Endothelial cell of umbilical vein (primary cell): Measurements from ENCODE around the gene RAB40B. TPM values are rescaled to one million over a fixed set of nuclear protein-coding genes. Genes with fewer than 3 reads are reported as not detected.

Experiments used
- BruUV-seq: library from RNA; stranded (reverse); fragments of 400-500 nt; replicated peaks from 2 replicates; lab custom pipeline; 2021; lab: Mats Ljungman, UMichigan
- CTCF ChIA-PET: fragments of 300-600, 350-600 bp; sonication (Branson Sonifier 250); formaldehyde crosslinking; loops from one replicate; lab custom pipeline; 2021; ENCODE audit warnings: antibody characterized with exemption, inconsistent platforms; lab: Charles Lee
- POLR2A ChIA-PET: fragments of 300-600, 350-600 bp; sonication (Branson Sonifier 250); formaldehyde crosslinking; loops from one replicate; lab custom pipeline; 2021; ENCODE audit warnings: antibody characterized with exemption, inconsistent platforms; lab: Charles Lee
- DNase-seq: peaks from one replicate; pipeline ENCODE4 v3.0.0-alpha.2; 2011; ENCODE audit warnings: low read depth, low spot score
- FAIRE-seq: peaks from 2 replicates; lab custom pipeline; 2011; peaks lifted over from hg19 to GRCh38; lab: Jason Lieb, UNC
- H2AFZ ChIP-seq: 2 replicates; pipeline ENCODE4 v1.6.0; 2012; ENCODE audit warnings: low read depth, low read length, control low read depth, inconsistent platforms
- H3K27ac ChIP-seq: 2 replicates; pipeline ENCODE4 v1.5.1; 2011; ENCODE audit warnings: low read depth, mild to moderate bottlenecking, control low read depth, low read length, moderate library complexity; ENCODE audit not compliant: insufficient read depth
- H3K27me3 ChIP-seq, 2 experiments: 2 replicates each; pipeline versions ENCODE4 v1.6.0 to v1.6.1; 2011; ENCODE audit warnings: low read length in 2 of 2, mixed read lengths in 1 of 2; ENCODE audit not compliant: control insufficient read depth in 2 of 2, insufficient read depth in 2 of 2
- H3K36me3 ChIP-seq, 2 experiments: 2 replicates in 1 of 2; 3 replicates in 1 of 2; pipeline ENCODE4 v1.5.1; 2011; ENCODE audit warnings: low read length in 2 of 2, mild to moderate bottlenecking in 1 of 2, moderate library complexity in 1 of 2; ENCODE audit not compliant: control insufficient read depth in 2 of 2, insufficient read depth in 2 of 2; ENCODE audit errors: extremely low read depth in 1 of 2
- H3K4me1 ChIP-seq: 3 replicates; pipeline ENCODE4 v1.5.1; 2011; ENCODE audit warnings: mild to moderate bottlenecking, low read length; ENCODE audit not compliant: control insufficient read depth, insufficient read depth; ENCODE audit errors: extremely low read depth
- H3K4me2 ChIP-seq: 2 replicates; pipeline ENCODE4 v1.6.1; 2011; ENCODE audit warnings: low read length, control low read depth, mixed read lengths; ENCODE audit not compliant: insufficient read depth
- H3K4me3 ChIP-seq, 3 experiments: fragments of 200-600 bp in 1 of 3; sonication (generic), shearing (Covaris generic) in 1 of 3; replicated peaks in 1 of 3; 2 replicates each; pipeline ENCODE4 v1.5.1; 2011 to 2016; ENCODE audit warnings: control low read depth in 3 of 3, low read length in 3 of 3, mild to moderate bottlenecking in 2 of 3, inconsistent platforms in 1 of 3, low read depth in 1 of 3, moderate library complexity in 1 of 3; ENCODE audit not compliant: insufficient read depth in 1 of 3
- H3K79me2 ChIP-seq: 2 replicates; pipeline ENCODE4 v1.6.0; 2012; ENCODE audit warnings: low read length, inconsistent platforms; ENCODE audit not compliant: control insufficient read depth, insufficient read depth
- H3K9ac ChIP-seq: replicated peaks from 2 replicates; pipeline ENCODE3; 2011; ENCODE audit warnings: low read length, control low read depth; ENCODE audit not compliant: insufficient read depth; ENCODE audit errors: extremely low read depth
- H3K9me1 ChIP-seq: replicated peaks from 3 replicates; pipeline ENCODE4 v1.6.0; 2011; ENCODE audit warnings: mild to moderate bottlenecking, low read length; ENCODE audit not compliant: control insufficient read depth, insufficient read depth; ENCODE audit errors: extremely low read depth
- H3K9me3 ChIP-seq: replicated peaks from 2 replicates; pipeline ENCODE4 v1.5.1; 2012; ENCODE audit warnings: low read length, inconsistent platforms; ENCODE audit not compliant: control insufficient read depth, insufficient read depth
- H4K20me1 ChIP-seq: replicated peaks from 2 replicates; pipeline ENCODE3; 2011; ENCODE audit warnings: mild to moderate bottlenecking, low read length; ENCODE audit not compliant: control insufficient read depth, insufficient read depth; ENCODE audit errors: extremely low read depth
- CTCF ChIP-seq, 2 donors: IDR thresholded peaks; 1 replicate in 1 of 2; 2 replicates in 1 of 2; pipeline ENCODE4 v1.5.1; 2011; ENCODE audit warnings: low read length in 2 of 2, mild to moderate bottlenecking in 2 of 2, moderate library complexity in 2 of 2, control low read depth in 1 of 2, inconsistent platforms in 1 of 2, low read depth in 1 of 2; ENCODE audit not compliant: insufficient read depth in 1 of 2; ENCODE audit errors: extremely low read depth in 1 of 2
- EZH2 ChIP-seq: IDR thresholded peaks from 2 replicates; pipeline ENCODE4 v1.6.1; 2012; ENCODE audit warnings: borderline replicate concordance, low read depth, mild to moderate bottlenecking, moderate library complexity, low read length, inconsistent platforms; ENCODE audit not compliant: severe bottlenecking
- FOS ChIP-seq: IDR thresholded peaks from 2 replicates; pipeline ENCODE4 v1.6.1; 2011; ENCODE audit warnings: mild to moderate bottlenecking, low read length, moderate library complexity, borderline replicate concordance; ENCODE audit not compliant: insufficient read depth
- GATA2 ChIP-seq: IDR thresholded peaks from 2 replicates; pipeline ENCODE4 v1.7.0; 2011; ENCODE audit warnings: low read depth, mild to moderate bottlenecking, moderate library complexity, mixed read lengths, low read length; ENCODE audit not compliant: insufficient read length, insufficient read depth
- JUN ChIP-seq: IDR thresholded peaks from 2 replicates; pipeline ENCODE4 v1.6.1; 2011; ENCODE audit warnings: borderline replicate concordance, low read depth; ENCODE audit not compliant: insufficient read length, insufficient read depth
- MAX ChIP-seq: IDR thresholded peaks from 2 replicates; pipeline ENCODE4 v1.6.1; 2011; ENCODE audit not compliant: insufficient read depth, insufficient read length
- MYC ChIP-seq: IDR thresholded peaks from one replicate; pipeline ENCODE4 v1.6.1; 2011; ENCODE audit warnings: mild to moderate bottlenecking, low read depth, low read length
- POLR2A ChIP-seq: IDR thresholded peaks from 2 replicates; pipeline ENCODE4 v1.6.1; 2012; ENCODE audit warnings: low read depth, mild to moderate bottlenecking, control low read depth, low read length
- POLR2AphosphoS5 ChIP-seq: IDR thresholded peaks from 2 replicates; pipeline ENCODE4 v1.6.1; 2012; ENCODE audit warnings: low read depth, mild to moderate bottlenecking, control low read depth, low read length, moderate library complexity; ENCODE audit not compliant: insufficient read depth
- dilution Hi-C: fragments of 300-500 bp; cut with MboI; formaldehyde crosslinking; loops from one replicate; pipeline ENCODE4 v1.15.0; 2019; ENCODE audit warnings: low sequenced_read_pairs; ENCODE audit not compliant: extremely low pct_ligation_motif_present
- intact Hi-C: fragments of 100-400 bp; cut with micrococcal nuclease; formaldehyde crosslinking; loops from one replicate; pipeline ENCODE4 v1.10.0; 2022
- polyA plus RNA-seq, 4 experiments: library from polyadenylated mRNA; depleted of rRNA in 3 of 4; stranded (reverse) in 3 of 4; unstranded in 1 of 4; fragments of >200 nt; gene quantifications; 2 replicates each; pipeline versions ENCODE4 v1.2.1 to v1.2.3, GENCODE V29; 2011 to 2012; ENCODE audit warnings: missing spikeins in 1 of 4
- total RNA-seq: library from RNA; stranded (reverse); gene quantifications from 2 replicates; pipeline ENCODE4 v1.2.3, GENCODE V29; 2021

Gene RAB40B
- total and polyA plus RNA-seq, 2 donors (not counting 3 experiments of a cell fraction or from before 2014, with no cell fraction given), result 5.5 to 9.3 TPM

- Histone ChIP-seq H3K36me3 (no peaks in the 10 kb centered on the region), H3K4me3 (no peak overlapping the region), H3K27me3 (no peaks in the 10 kb centered on the region), H3K4me2 (no peak overlapping the region), H2AFZ (no peak overlapping the region), H3K9ac (no peak overlapping the region), H3K79me2 (no peaks in the 10 kb centered on the region), H3K9me3 (peaks cover 4% of the 10 kb centered on the region), H3K4me1 (no peaks in the 10 kb centered on the region), H3K9me1 (no peaks in the 10 kb centered on the region), H4K20me1 (no peaks in the 10 kb centered on the region), H3K27ac (no peak overlapping the region)
- dilution Hi-C loops, result no loop called here
- intact Hi-C loops, result no loop called here
- FAIRE-seq (no peak), DNase-seq (no peak)
- TF ChIP-seq FOS, result no peak
- no peak for TF ChIP-seq EZH2
- no peak for TF ChIP-seq MYC
- TF ChIP-seq CTCF (IDR thresholded peaks at IDR 0.05; ENCODE audit: extremely low read depth in 1 of 2, insufficient read depth in 1 of 2, low read depth in 1 of 2, low read length in 2 of 2), result no peak
- no peak for TF ChIP-seq MAX
- TF ChIP-seq POLR2A, result no peak
- no peak for TF ChIP-seq POLR2AphosphoS5
- TF ChIP-seq GATA2, result no peak
- TF ChIP-seq JUN, result no peak
- POLR2A ChIA-PET, result no interaction called here
- BruUV-seq, result no TSS peak
- CTCF ChIA-PET, result interaction anchor here (0.6 kb wide), 1 partner anchor 23 kb away, joined by 3 read pairs; no protein-coding TSS in a partner anchor
These were observed 7.6 kb downstream of the RAB40B start for GRCh38 chr17:82690786-82691489.
